Thoracic aorta (tissue), 2 donors: Measurements from ENCODE around the gene PTGS1. TPM values are rescaled to one million over a fixed set of nuclear protein-coding genes. Genes with fewer than 3 reads are reported as not detected.
"Not testable (repeated sequence)": the region's sequence is repeated elsewhere in the genome, so short reads cannot be mapped to it uniquely, and the experiment has no call there.

Experiments
- ATAC-seq: fragments of 150-250 bp; one replicate; pipeline ENCODE4 v1.8.0; 2017; ENCODE audit warnings: low read depth; ENCODE audit not compliant: insufficient number of reproducible peaks, low FRiP score
- DNase-seq: peaks from one replicate; pipeline ENCODE4 v3.0.0-alpha.2; 2020; ENCODE audit warnings: low spot score
- H3K27ac ChIP-seq, 2 donors: fragments of 200-600 bp; sonication (generic); 1 replicate in 1 of 2; 2 replicates in 1 of 2; pipeline ENCODE4 v1.5.1; 2016; ENCODE audit warnings: mild to moderate bottlenecking in 2 of 2, moderate library complexity in 2 of 2
- H3K27me3 ChIP-seq: fragments of 200-600 bp; sonication (generic); replicated peaks from 2 replicates; pipeline ENCODE4 v1.6.0; 2016; ENCODE audit warnings: mild to moderate bottlenecking; ENCODE audit not compliant: insufficient read depth
- H3K36me3 ChIP-seq: fragments of 200-600 bp; sonication (generic); one replicate; pipeline ENCODE4 v1.5.1; 2016
- H3K4me1 ChIP-seq, 2 donors: fragments of 200-600 bp; sonication (generic); 1 replicate in 1 of 2; 2 replicates in 1 of 2; pipeline versions ENCODE4 v1.5.1 to v1.6.0; 2016; ENCODE audit warnings: low read depth in 2 of 2, mild to moderate bottlenecking in 1 of 2; ENCODE audit not compliant: control insufficient read depth in 1 of 2
- H3K4me3 ChIP-seq: fragments of 200-600 bp; sonication (generic); 2 replicates; pipeline ENCODE4 v1.5.1; 2016; ENCODE audit warnings: mild to moderate bottlenecking
- H3K9me3 ChIP-seq: fragments of 200-600 bp; sonication (generic); 2 replicates; pipeline ENCODE4 v1.5.1; 2016
- total RNA-seq, 2 donors: library from RNA; depleted of rRNA; stranded (reverse); fragments of >200 nt; gene quantifications; one replicate each; pipeline versions ENCODE4 v1.1.0 to v1.2.3, GENCODE V29; 2016
- TF ChIP-seq, protein P1 (sequence below): fragments of 200-600 bp; sonication (generic); IDR thresholded peaks from one replicate; pipeline ENCODE4 v1.5.1; 2019; ENCODE audit warnings: antibody characterized with exemption

The PTGS1 gene
- total RNA-seq, 2 donors from 2014 or later: 10.8 to 13.8 TPM

DNA sequence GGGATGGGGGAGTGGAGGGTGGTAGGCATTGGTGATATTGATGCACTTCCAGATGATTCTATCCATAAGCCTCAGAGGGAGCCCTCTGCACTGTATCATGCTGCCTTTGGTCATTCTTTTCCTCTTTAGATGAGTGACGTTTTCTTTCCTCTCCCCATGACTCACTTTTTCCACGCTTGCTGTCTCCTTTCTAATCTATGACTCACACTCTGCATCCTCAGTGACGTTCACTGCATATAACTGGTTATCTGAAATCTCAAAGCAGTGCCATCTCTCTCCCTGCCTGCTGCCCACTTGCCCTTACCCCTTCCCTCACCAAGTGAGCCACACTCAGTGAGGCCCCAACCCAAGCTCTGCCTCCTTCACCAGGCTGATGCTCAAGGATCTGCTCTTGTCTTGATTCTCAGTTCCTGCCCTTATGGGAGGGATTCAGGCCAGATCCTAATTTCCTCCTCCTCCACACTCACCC is 31.6 kb downstream of the PTGS1 start:
- Histone ChIP-seq H3K36me3 (no peaks in the 10 kb centered on the region), H3K4me3 (no peak overlapping the region), H3K27ac (no peak overlapping the region), H3K9me3 (no peaks in the 10 kb centered on the region), H3K27me3 (no peaks in the 10 kb centered on the region), H3K4me1 (no peaks in the 10 kb centered on the region)
- ATAC-seq: no peak
- TF ChIP-seq, protein P1, sequence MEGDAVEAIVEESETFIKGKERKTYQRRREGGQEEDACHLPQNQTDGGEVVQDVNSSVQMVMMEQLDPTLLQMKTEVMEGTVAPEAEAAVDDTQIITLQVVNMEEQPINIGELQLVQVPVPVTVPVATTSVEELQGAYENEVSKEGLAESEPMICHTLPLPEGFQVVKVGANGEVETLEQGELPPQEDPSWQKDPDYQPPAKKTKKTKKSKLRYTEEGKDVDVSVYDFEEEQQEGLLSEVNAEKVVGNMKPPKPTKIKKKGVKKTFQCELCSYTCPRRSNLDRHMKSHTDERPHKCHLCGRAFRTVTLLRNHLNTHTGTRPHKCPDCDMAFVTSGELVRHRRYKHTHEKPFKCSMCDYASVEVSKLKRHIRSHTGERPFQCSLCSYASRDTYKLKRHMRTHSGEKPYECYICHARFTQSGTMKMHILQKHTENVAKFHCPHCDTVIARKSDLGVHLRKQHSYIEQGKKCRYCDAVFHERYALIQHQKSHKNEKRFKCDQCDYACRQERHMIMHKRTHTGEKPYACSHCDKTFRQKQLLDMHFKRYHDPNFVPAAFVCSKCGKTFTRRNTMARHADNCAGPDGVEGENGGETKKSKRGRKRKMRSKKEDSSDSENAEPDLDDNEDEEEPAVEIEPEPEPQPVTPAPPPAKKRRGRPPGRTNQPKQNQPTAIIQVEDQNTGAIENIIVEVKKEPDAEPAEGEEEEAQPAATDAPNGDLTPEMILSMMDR: no peak
- DNase-seq: no peak

DNA sequence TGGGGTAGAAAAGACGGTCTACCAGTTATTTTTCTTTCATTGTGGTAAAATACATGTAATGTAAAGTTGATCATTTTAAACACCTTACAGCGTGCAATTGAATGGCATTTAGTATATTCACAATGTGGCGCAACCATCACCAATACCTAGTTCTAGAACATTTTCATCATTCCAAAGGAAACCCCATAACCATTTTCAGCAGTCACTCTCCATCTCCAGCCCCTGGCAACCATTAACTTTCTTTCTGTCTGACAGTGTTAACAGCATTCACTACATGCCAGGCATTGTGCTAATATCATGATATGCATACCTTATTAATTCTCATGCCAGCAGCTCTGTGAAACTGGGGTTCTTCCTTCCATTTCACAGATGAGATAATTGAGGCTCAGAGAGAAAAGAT is 32.0 kb downstream of the PTGS1 start:
- TF ChIP-seq, protein P1: no peak
- Histone ChIP-seq H3K36me3 (no peaks in the 10 kb centered on the region), H3K27ac (no peak overlapping the region), H3K27me3 (no peaks in the 10 kb centered on the region), H3K4me1 (no peaks in the 10 kb centered on the region), H3K9me3 (no peaks in the 10 kb centered on the region), H3K4me3 (no peak overlapping the region)
- ATAC-seq (no peak), DNase-seq (no peak)

- no peaks in the 10 kb centered on the region for H3K9me3 ChIP-seq
- ATAC-seq (no peak), DNase-seq (no peak)
- no peak overlapping the region for H3K27ac ChIP-seq
- no peak overlapping the region for H3K4me3 ChIP-seq
- H3K4me1 ChIP-seq: no peaks in the 10 kb centered on the region
- H3K27me3 ChIP-seq: no peaks in the 10 kb centered on the region
- TF ChIP-seq, protein P1: no peak
- no peaks in the 10 kb centered on the region for H3K36me3 ChIP-seq
These were observed 32.7 kb downstream of the PTGS1 start for GRCh38 chr9:122403381-122404000.

DNA sequence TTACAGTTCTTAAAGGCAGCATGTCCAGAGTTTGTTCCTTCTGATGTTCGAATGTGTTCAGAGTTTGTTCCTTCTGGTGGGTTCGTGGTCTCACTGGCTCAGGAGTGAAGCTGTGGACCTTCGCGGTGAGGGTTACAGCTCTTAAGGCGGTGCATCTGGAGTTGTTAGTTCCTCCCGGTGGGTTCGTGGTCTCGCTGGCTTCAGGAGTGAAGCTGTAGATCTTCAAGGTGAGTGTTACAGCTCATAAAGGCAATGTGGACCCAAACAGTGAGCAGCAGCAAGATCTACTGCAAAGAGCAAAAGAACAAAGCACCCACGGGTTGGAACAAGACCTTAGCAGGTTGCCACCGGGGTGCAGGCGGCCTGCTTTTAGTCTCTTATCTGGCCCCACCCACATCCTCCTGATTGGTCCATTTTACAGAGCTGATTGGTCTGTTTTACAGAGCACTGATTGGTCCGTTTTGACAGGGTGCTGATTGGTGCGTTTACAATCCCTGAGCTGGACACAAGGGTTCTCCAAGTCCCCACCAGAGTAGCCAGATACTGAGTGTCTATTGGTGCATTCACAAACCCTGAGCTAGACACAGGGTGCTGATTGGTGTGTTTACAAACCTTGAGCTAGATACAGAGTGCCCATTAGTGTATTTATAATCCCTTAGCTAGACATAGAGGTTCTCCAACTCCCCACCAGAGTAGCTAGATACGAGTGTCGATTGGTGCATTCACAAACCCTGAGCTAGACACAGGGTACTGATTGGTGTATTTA is 34.7 kb downstream of the PTGS1 start:
- H3K36me3 ChIP-seq, H3K4me3 ChIP-seq: not testable (repeated sequence)

DNA sequence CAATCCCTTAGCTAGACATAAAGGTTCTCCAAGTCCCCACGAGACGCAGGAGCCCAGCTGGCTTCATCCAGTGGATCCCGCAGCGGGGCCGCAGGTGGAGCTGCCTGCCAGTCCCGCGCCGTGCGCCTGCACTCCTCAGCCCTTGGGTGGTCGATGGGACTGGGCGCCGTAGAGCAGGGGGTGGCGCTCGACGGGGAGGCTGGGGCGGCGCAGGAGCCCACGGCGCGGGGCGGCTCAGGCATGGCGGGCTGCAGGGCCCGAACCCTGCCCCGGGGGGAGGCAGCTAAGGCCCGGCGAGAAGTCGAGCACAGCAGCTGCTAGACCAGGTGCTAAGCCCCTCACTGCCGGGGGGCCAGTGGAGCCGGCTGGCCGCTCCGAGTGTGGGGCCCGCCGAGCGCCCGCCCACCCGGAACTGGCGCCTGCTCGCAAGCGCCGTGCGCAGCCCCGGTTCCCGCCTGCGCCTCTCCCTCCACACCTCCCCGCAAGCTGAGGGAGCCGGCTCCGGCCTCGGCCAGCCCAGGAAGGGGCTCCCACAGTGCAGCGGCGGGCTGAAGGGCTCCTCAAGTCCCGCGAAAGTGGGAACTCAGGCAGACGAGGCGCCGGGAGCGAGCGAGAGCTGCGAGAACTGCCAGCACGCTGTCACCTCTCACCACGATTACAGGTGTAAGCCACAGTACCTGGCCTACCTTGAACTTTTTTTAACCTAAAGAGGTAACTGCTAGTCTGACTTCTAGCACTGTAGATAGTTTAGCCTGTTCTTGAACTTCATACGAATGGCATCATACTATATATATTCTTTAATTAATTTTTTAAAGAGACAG is 35.5 kb downstream of the PTGS1 start:
- DNase-seq: no peak
- Histone ChIP-seq H3K36me3 (no peaks in the 10 kb centered on the region), H3K9me3 (no peaks in the 10 kb centered on the region), H3K27ac (no peak overlapping the region), H3K27me3 (no peaks in the 10 kb centered on the region), H3K4me3 (no peak overlapping the region), H3K4me1 (no peaks in the 10 kb centered on the region)
- ATAC-seq: no peak
- TF ChIP-seq, protein P1: no peak

More for the DNA sequence above, 34.7 kb downstream of the PTGS1 start:
- not testable (repeated sequence) for H3K27me3 ChIP-seq, H3K4me1 ChIP-seq, ATAC-seq, DNase-seq, H3K9me3 ChIP-seq, H3K27ac ChIP-seq

DNA sequence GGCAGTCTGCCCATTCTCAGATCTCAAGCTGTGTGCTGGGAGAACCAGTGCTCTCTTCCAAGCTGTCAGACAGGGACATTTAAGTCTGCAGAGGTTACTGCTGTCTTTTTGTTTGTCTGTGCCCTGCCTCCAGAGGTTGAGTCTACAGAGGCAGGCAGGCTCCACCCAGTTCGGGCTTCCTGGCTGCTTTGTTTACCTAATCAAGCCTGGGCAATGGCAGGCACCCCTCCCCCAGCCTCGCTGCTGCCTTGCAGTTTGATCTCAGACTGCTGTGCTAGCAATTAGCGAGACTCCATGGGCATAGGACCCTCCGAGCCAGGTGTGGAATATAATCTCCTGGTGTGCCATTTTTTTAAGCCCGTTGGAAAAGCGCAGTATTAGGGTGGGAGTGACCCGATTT is 43.3 kb downstream of the PTGS1 start:
- not testable (repeated sequence) for H3K27ac ChIP-seq, H3K9me3 ChIP-seq, H3K4me3 ChIP-seq, H3K36me3 ChIP-seq, H3K4me1 ChIP-seq, DNase-seq, H3K27me3 ChIP-seq, ATAC-seq
